Measurements from ENCODE around the gene TUBGCP5.
"Not testable (repeated sequence)": the region's sequence is repeated elsewhere in the genome, so short reads cannot be mapped to it uniquely, and the experiment has no call there.

The TUBGCP5 gene

DNA sequence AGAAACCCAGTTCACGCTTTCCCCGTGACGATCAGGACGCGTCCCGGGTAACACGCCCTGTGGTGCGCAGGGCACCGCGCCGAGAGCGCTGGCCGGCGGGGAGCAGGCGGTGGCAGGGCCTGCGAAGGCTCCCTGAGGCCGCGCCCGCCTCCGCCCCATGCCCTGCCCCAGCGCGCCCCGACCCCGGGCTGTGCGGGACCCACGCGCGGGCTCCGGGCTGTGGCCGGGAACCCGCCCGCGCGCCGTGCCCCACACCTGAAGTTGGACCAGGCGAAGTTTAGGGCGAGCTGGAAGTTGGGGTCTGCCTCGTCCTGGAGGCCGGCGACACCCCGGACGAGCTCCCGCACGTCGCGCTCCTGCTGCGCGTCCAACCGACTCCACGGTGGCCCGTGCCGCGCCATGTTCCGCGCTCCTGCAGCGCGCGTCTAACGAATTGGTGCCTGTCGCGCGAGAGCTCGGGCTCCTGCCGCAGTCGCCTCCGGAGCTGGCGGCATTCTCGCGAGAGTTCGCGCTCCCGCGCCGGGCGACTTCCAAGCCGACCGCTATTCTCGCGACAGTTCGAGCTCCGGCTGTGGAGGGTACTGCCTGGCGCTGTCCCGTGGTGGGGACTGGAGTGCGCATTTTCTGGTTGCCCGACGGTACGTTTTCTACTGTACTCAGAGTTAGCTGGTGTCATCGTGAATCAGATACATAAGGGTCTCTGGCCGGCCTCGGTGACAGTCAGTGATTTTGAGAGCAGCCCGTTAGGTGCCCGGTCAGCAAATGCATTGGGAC lies at the start of gene TUBGCP5:
TSS of gene TUBGCP5 (minus strand) at position 427 of the 774 bp plus-strand sequence. CDS start at position 401, 26 bp downstream.
- peak; percentile 99 for DNase-seq

DNA sequence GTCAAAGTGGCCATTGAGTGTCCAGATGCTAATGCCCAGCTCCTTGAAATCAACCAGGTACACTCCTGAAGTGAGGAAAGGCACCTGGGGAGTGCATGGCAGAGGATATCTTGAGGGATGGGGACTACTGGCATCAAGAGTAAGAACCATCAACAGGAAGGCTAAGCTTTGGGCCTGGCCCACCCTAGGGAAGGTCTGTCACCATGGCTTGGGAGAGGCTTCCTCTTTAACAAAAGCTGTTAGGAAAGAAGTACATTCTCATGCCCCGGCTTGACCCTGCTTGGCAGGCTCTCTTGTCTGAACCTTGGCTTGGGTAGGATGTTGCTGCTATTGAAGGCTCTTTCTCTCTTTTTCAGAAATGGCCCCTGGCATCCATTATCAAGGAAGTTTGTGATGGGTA lies 43.7 kb upstream of the TUBGCP5 start:
- no peak for DNase-seq

GRCh38 chr15:23081996-23082737 lies 42.8 kb upstream of the TUBGCP5 start:
- DNase-seq: not testable (repeated sequence)

DNA sequence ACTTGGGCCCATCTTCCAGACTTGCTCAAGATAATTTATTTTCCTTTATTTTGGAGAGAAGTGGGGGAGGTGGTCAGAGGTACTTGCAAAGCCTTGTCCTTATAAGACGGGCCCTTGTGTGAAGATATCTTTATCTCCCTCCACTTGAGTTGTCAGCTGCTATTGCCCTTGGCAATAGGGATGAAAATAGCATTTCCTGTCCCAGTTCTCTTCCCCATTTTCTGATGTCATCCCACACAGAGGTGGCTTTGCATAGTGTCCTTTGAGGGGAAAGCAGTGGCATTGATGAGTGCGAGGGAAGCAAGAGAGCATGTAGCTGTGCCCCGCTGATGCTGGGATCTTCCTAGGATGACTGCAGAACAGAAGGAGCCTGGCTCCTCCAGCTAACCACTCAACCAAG lies 41.9 kb upstream of the TUBGCP5 start:
- no peak for DNase-seq

DNA sequence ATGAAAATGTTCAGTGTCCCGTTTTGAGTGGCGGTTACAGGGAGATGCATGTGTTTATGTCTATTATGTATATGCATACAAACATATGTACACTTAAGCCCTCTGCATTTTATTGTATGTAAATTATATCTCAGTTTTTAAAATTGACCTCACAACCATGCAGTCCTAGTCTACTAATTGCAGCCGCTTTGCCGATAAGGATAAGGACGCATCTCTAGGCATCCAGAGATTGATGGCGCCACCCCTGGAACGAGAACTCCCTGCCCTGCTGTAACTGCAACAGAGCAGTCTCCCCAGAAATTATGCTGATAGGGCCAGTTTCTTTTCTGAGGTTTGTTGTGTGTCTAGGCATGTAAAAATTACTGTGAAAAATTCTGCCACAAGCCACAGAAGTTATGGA lies 40.4 kb upstream of the TUBGCP5 start:
- no peak for DNase-seq

GRCh38 chr15:23075927-23076326 lies 36.6 kb upstream of the TUBGCP5 start:
- DNase-seq: no peak

- DNase-seq: no peak
Observed at GRCh38 chr15:23074684-23075083, 35.3 kb upstream of the TUBGCP5 start.

- DNase-seq: peak; percentile 31
Observed at GRCh38 chr15:23073890-23074646, 34.7 kb upstream of the TUBGCP5 start.

DNA sequence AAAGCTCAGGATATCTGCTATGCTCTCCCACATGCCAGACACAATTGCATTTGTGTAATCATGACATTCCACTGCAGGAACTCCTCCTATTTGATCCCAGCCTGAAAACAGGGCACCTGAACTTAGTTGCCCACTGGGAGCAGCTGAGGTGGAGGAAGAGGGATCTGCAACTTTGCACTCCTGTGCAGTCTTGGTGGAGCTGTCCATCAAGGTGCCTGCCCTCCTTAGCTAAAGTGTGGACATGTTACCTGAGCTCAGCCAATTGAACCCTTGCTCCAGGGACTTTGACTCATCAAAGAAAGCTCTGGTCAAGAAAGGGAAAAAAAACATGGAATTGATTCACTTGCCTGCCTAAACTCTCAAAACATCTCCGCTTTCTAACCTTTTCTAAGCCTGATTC lies 33.3 kb upstream of the TUBGCP5 start:
- DNase-seq: no peak

GRCh38 chr15:23069496-23070166 lies 30.3 kb upstream of the TUBGCP5 start:
- DNase-seq: no peak

DNA sequence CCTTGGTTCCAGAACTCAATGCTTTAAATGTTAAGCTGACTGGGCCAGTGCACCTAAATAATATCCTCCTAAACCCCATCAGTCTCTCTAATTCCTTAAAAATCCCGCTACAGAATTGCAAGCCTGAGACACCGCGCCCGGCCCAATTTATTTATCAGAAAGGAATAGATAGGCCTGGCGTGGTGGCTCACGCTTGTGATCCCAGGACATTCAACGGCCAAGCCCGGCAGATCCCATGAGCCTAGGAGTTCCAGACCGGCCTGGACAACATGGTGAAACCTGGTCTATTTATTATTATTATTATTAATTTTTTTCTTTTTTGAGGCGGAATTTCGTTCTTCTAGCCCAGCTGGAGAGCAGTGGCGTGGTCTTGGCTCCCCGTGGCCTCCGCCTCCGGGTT lies 28.0 kb upstream of the TUBGCP5 start:
- DNase-seq: no peak

GRCh38 chr15:23065836-23066235 lies 26.5 kb upstream of the TUBGCP5 start:
- no peak for DNase-seq

GRCh38 chr15:23064156-23064555 lies 24.8 kb upstream of the TUBGCP5 start:
- DNase-seq: no peak

DNA sequence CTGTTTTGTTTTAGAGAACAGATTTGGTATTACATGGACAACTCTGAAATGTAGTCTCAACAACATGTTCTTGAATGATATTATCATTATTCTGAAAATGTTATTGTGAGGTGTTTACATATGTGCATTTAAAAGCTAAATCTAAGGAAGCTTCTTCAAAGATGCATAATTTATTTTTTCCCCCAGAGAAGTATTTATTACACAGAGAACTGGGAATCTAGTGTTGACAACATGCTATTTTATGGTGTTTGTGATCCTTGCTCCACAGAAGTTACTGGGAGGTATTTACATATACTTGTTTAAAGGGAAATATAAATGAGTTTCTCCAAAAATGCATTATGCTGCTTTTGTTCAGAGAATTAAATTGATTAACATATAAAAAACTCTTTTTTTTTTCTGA lies 18.3 kb upstream of the TUBGCP5 start:
- DNase-seq: no peak

DNA sequence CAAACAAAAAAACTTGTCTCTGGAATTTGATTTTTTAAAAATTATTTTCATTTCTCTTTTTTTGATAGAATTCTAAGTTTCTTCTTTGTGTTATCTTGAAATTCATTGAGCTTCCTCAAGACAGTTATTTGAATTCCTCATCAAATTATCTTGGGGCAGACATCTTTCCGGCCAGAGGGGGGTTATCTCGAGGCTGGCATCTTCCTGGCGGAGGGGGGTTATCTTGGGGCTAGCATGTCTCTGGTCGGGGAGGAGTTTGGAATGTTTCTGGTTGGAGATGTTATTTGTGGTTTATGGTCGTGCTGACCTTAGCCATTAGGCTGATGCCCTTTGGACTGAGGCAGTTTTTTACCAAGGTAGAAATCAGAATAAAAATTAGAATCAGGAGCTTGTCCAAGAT lies 15.9 kb upstream of the TUBGCP5 start:
- no peak for DNase-seq

DNA sequence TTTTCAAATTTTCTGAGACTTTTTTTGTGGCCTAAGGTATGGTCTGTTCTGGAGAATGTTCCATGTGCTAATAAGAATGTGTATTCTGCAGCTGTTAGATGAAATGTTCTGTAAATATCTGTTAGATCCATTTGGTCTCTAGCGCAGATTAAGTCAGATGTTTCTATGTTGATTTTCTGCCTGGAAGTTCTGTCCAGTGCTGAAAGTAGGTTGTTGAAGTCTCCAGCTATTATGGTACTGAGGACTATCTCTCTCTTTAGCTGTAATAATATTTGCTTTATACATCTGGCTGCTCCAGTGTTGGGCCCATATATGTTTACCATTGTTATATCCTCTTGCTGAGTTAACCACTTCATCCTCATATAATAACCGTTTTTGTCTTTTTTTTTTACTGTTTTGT lies 13.2 kb upstream of the TUBGCP5 start:
- DNase-seq: no peak

DNA sequence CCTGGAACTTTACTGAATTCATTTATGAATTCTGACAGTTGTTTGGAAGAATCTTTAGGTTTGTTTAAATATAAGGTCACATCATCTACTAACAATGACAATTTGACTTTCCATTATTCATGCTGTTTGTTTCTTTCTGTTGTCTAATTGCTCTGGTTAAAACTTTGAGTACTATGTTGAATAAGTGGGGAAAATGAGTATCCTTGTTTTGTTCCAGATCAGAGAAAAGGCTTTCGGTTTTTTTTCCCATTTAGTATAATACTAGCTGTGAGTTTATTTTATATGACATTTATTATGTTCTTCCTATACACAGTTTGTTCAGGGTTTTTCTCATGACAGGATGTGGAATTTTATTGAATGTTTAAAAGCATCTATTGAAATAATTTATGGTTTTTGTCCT lies 11.3 kb upstream of the TUBGCP5 start:
- DNase-seq: no peak

- DNase-seq: no peak
Observed at GRCh38 chr15:23049984-23050628, 10.7 kb upstream of the TUBGCP5 start.

GRCh38 chr15:23048572-23049282 lies 9.4 kb upstream of the TUBGCP5 start:
- not testable (repeated sequence) for DNase-seq

GRCh38 chr15:23043987-23044386 lies 4.6 kb upstream of the TUBGCP5 start:
- DNase-seq: not testable (repeated sequence)

- not testable (repeated sequence) for DNase-seq
Observed at GRCh38 chr15:23043535-23043934, 4.2 kb upstream of the TUBGCP5 start.

DNA sequence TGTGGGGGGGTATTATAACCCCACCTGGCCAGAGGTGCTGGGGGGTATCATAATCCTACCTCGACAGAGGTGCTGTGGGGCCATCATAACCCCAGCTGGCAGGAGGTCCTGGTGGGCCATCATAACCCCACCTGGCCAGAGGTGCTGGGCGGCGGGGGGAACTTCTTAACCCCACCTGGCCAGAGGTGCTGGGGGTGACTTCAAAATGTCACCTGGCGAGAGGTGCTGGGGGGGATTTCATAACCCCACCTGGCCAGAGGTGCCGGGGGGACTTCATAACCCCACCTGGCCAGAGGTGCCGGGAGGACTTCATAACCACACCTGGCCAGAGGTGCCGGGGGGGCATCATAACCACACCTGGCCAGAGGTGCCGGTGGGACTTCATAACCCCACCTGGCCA lies 2.4 kb upstream of the TUBGCP5 start:
- not testable (repeated sequence) for DNase-seq

Measured in femur (tissue), 1 donor.